Fibroblast of pulmonary artery (primary cell): ENCODE results near the gene DNASE2.

ENCODE experiments used
- DNase-seq: peaks from one replicate; pipeline ENCODE4 v3.0.0-alpha.2; 2010; ENCODE audit warnings: low read depth
- H3K4me3 ChIP-seq: replicated peaks from 2 replicates; pipeline ENCODE4 v1.5.1; 2011; ENCODE audit warnings: low read depth, mild to moderate bottlenecking, control low read depth, low read length, moderate library complexity
- CTCF ChIP-seq: IDR thresholded peaks from 2 replicates; pipeline ENCODE4 v1.5.1; 2011; ENCODE audit warnings: mild to moderate bottlenecking, control low read depth, low read length, inconsistent platforms; ENCODE audit errors: missing control alignments

Gene DNASE2

GRCh38 chr19:12867120-12868099 is 13.8 kb downstream of the DNASE2 start:
- peak; percentile 61 for DNase-seq
- no peak for TF ChIP-seq CTCF
- H3K4me3 ChIP-seq: peak overlapping the region; percentile 49

GRCh38 chr19:12866416-12867119 is 14.7 kb downstream of the DNASE2 start:
- H3K4me3 ChIP-seq: no peak overlapping the region
- TF ChIP-seq CTCF: no peak
- DNase-seq: no peak

- no peak for TF ChIP-seq CTCF
- DNase-seq: no peak
- no peak overlapping the region for H3K4me3 ChIP-seq
Observed at GRCh38 chr19:12865746-12866415, 15.4 kb downstream of the DNASE2 start.

DNA sequence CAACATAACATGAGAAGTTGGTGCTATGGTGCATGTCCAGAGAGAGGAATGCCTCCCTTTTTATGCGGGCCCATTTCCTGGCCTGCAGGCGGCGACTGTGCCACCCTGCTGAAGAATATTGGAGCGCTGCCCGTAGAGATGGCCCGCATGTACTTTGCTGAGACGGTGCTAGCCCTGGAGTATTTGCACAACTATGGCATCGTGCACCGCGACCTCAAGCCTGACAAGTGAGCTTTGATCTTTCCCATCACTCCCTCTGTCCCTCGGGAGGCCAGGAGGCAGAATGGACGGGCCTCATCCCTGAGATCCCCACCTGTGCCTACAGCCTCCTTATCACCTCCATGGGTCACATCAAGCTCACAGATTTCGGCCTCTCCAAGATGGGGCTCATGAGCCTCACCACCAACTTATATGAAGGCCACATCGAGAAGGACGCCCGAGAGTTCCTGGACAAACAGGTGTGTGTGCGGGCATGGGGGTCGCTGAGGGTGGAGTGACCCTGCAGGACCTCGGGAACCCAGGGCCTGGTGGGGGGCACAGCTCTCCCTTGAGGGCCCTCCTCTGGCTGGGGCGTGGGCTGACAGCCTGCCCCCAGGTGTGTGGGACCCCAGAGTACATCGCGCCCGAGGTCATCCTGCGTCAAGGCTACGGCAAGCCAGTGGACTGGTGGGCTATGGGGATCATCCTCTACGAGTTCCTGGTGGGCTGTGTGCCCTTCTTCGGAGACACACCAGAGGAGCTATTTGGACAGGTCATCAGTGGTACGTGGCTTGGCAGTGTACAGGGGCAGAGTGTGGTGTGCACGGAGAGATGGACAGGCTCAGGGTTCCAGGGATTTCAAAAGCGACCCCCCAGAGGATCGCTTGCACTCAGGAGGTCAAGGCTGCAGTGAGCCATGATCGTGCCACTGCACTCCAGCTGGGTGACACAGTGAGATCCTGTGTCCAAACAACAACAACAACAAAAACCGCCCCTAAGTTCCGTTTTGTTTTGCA is 16.2 kb downstream of the DNASE2 start:
- no peak for DNase-seq
- no peak overlapping the region for H3K4me3 ChIP-seq
- TF ChIP-seq CTCF: no peak

- H3K4me3 ChIP-seq: no peak overlapping the region
- DNase-seq: no peak
- TF ChIP-seq CTCF: no peak
Observed at GRCh38 chr19:12864143-12864542, 17.1 kb downstream of the DNASE2 start.

GRCh38 chr19:12859546-12859945 is 21.7 kb downstream of the DNASE2 start:
- no peak for TF ChIP-seq CTCF
- H3K4me3 ChIP-seq: no peak overlapping the region
- DNase-seq: no peak
